GM12874 (cell line): Measurements from ENCODE around the gene ACTG1.

Source experiments
- TF ChIP-seq, protein P1 (sequence below): IDR thresholded peaks from 2 replicates; pipeline ENCODE4 v1.5.1; 2011; ENCODE audit warnings: low read depth, mild to moderate bottlenecking, control low read depth, low read length, moderate library complexity; ENCODE audit not compliant: insufficient read depth

Gene ACTG1

DNA sequence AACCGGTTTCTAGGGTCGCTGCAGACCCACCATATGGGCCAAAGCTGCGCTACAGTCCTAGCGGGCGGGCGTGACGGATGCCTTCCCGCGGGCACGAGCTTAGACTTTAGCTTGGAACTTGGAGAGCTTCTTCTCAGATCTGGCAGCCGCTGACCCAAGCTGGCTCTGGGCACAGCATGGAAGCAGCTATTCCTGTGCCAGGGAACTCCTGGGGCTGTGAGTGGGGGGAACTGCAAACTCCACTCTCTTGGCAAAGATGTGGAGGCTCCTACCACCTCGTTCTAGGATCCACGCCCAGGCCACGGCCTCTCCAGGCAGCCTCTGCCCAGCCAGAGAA is 30.7 kb upstream of the ACTG1 start:
- TF ChIP-seq, protein P1, sequence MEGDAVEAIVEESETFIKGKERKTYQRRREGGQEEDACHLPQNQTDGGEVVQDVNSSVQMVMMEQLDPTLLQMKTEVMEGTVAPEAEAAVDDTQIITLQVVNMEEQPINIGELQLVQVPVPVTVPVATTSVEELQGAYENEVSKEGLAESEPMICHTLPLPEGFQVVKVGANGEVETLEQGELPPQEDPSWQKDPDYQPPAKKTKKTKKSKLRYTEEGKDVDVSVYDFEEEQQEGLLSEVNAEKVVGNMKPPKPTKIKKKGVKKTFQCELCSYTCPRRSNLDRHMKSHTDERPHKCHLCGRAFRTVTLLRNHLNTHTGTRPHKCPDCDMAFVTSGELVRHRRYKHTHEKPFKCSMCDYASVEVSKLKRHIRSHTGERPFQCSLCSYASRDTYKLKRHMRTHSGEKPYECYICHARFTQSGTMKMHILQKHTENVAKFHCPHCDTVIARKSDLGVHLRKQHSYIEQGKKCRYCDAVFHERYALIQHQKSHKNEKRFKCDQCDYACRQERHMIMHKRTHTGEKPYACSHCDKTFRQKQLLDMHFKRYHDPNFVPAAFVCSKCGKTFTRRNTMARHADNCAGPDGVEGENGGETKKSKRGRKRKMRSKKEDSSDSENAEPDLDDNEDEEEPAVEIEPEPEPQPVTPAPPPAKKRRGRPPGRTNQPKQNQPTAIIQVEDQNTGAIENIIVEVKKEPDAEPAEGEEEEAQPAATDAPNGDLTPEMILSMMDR, result no peak

DNA sequence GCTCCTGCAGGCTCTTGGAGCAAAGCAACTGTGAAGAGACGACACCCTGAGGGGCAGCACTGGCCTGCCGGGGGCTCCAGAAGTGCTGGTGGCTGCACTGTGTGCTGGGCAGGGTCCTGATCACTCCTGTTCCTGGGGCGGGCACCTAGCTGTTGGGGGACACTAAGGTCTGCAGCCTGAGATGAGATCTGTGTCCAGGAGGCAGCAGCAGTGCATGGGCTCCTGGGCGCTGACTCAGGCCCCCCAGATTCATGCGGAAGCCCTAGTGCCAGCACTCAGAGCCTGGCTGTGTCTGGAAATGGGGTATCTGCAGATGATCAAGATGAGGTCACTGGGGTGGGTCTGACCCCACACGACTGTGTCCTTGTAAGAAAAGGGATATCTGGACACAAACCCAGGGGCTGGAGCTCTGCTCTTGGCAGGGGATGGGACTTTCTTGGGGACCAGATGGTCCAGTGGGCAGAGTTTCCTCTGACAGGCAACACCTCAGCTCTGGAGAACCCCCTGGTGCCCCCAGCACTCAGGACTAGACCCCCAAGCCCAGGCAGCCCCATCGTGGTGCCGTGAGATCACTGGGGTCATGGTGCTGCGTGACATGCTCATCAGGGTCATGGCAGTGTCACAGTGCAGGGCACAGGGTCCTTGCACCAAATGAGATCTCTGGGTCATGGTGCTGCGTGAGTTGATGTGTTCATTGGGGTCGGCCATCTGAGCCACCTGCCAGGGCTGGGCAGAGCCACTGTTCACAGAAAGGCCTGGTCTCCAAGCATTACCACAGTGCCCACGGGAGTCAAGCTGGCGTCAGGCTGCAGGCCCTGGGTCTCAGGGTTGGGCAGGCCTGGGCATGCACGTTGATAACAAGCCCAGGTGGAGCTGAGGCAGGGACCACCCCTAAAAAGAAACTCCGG is 30.1 kb upstream of the ACTG1 start:
- TF ChIP-seq, protein P1, result no peak

DNA sequence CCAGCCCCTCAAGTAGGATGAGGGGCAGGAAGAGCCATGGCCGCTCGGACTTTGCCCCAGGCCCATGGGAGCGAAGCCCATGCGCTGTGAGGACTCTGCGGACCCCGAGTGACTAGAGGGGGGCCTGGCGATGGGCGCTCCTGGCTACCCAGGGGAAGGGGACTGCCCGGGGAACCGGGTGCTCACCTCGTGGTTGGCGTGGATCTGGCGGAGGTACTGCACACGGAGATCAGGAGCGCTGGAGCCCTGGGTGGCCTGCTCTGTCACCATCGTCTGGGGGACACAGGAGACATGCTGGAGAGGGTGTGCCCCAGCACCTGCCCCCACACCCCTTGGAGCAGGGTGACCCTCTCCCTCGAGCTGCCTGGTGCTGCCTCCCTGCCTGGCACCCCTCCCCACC is 28.5 kb upstream of the ACTG1 start:
- TF ChIP-seq, protein P1, result no peak

DNA sequence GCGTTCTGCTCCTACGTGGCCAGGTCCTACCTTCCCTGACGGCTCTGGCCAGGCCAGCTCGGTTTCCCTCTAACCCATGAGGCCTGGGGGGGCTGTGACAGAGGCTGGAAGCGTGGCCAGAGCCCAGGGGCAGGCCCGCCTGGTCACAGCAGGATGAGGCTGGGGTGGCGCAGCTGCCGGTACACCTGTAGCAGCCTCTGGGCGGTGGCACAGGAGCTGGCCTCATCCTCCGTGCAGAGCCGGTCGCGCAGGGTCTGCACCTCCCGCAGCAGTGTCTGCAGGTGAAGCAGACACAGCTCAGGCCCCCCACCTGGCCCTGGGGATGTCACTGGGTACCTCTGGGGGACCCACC is 28.1 kb upstream of the ACTG1 start:
- TF ChIP-seq, protein P1, result no peak

DNA sequence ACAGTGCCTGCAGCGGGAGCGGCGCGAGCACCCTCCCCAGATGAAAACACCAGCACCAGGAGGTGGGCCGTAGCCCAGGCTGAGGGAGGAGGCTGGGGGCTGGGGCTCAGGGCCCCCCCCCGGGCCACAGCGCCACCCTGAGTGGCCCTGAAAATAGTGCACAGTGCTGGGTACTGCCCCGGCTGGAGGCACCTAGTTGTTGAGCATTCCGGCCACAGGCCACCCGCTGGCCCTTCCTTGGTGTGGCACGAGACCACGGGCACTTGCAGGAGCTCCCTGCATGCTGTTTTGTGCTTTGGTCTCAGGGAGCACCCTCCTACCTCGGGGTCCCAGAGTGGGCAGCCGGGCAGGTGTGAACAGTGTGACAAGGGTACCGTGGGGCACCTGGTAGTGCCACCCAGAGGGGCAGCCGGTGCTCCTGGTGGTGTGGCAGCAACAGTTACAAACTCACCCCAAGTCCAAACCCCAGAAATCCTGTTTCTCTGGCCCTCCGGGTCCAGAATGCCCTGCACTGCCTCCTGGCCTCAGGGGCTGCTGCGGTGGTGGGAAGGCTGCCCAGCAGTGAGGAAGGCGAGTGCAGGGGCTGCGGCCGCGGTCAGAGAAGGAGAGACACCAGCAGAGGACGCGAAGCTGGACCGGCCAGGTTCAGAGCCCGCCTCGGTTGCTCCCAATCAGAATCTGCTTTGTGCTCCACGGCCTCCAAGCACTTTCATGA is 27.5 kb upstream of the ACTG1 start:
- TF ChIP-seq, protein P1, result no peak

DNA sequence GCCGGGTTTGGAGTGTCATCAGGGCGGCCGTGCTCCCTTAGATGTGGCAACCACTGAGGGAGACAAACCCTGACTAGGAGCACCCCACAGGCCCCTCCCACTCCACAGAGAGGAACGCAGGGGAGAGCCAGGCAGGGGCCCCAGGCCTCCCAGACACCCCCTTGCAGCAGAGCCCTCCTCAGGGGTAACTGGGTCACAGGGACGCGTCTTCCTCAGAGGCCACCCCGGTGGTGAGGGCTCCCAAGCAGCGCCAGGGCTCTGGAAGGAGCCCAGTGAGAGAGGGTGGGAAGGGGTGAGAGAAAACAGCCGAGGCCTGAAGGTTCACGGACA is 26.9 kb upstream of the ACTG1 start:
- TF ChIP-seq, protein P1, result no peak

GRCh38 chr17:81538651-81539570 is 26.3 kb upstream of the ACTG1 start:
- TF ChIP-seq, protein P1, result no peak
